LoVo (cell line): ENCODE measurements around the gene PMM2.
"Not testable (repeated sequence)": the region's sequence is repeated elsewhere in the genome, so short reads cannot be mapped to it uniquely, and the experiment has no call there.

Experiments used
- DNase-seq: peaks from one replicate; pipeline ENCODE4 v3.0.0-alpha.2; 2016; ENCODE audit warnings: low spot score

PMM2 gene

DNA sequence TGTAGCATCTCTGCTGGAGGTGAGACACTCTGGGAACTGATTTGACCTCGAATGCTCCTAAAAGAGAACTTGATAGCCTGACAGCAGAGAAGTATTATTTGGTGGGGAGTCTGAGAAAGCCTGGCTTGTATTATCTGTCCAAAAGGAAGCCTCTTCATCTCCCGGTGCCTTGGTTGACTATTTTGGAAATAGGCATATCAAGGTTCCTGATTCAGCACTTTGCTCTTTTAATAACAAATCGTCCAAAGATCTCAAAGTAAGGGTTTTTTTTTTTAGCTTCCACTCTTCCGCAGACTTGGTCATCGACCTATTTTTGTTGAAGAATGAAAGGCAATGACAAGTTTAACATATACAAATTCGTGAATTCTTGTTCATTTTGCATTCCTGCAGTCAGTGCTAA, 15.0 kb upstream of the PMM2 start:
- DNase-seq = no peak

GRCh38 chr16:8785408-8785807, 12.2 kb upstream of the PMM2 start:
- no peak for DNase-seq

DNA sequence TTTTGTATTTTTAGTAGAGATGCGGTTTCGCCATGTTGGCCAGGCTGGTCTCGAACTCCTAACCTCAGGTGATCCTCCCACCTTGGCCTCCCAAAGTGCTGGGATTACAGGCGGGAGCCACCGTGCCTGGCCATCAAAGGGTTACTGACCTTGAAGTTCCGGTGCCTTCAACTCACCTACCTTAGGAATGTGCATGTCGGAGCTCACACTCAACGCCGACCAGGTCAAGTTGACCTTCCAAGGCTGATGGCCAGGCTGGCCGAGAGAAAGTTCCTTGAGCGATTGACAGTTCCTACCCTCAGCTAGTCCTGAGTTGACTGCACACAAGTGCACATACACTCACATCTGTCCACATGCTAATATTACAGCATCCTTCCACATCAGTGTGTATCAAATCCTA, 11.3 kb upstream of the PMM2 start:
- not testable (repeated sequence) for DNase-seq

DNA sequence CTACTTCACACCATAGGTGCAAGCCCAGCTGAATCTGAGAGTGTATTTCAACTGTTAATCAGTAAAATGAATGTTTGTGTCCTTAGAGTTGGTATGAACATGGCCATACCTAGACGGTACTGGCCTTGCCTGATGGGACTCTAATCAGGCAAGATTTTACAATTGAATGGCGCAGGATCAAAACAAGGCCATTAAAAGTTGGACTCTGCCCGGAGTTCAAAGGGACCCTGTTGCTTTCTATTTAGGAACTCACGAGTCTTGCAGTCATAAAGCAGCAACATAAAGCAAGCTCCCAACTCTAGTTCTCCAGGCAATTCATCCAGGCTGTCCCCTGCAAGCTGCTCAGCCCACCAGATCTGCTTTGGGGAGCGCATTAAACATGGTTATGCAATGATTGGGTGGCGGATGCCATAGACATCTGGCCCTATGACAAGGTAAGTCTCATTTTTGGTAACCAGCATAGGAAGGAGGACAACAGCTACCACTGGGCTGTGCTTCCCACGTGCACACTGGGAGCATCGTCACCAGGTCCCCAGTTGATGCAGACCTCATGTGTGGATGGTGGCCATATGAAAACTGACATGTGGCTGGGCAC, 9.0 kb upstream of the PMM2 start:
- peak; percentile 33 for DNase-seq

GRCh38 chr16:8795091-8795490, 2.5 kb upstream of the PMM2 start:
- no peak for DNase-seq

DNA sequence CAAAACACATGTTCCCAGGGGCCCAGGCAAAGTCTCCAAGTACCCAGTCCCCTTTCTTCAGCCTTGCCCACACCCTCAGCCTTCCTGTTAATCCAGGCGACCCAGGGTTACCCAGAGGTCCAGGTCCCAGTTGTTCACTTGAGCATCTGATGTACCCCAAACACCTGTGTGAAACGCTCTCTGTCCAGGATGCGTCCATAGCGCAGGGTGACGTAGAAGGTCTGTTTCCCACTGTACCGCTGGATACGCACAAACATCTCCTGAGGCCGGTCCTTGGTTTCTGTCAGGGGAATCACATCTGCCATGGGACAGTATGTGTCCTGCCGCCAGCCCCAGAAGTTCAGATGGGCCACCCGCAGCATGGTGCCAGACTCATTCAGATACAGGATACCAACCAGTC, 1.8 kb upstream of the PMM2 start:
- no peak for DNase-seq

DNA sequence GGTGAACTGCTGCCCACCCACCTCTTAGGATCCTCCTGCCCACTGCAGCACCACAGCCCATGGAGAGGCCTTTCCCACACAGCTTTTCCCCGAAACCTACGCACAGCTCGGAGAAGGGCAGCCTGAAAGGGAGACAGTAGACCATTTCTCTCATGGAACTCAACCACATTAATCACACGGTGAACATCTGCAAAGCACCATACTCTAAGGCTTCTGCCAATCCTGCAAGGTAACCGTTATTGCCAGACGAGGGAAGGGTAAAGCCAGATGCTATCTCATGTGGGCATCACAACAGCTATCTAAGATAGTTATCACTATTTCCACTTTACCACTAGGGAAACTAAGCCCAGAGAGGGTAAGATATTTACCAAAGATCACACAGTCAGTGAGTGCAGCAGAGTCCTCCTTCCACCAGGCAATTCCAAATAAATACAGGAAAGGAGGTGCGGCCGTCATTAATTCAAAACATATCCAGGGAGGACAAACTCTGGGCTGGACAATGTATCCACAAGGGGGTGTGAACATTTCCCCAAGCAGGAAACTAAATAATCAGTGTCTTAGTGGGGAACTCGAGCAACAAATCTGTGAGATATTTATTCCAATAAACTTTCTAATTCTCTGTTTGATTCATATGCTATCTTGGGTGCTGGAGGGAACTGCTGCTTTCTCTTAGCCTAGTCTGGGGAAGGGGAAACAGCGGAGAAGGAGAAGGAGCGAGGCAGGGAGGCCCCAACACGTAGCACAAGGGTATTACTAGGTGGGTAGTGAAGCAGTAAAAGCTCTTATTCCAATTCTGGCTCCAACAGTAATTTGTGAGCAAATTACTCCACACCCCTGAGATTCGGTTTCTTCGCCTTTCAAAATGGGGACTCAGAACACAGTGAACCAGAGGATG, 923 bp upstream of the PMM2 start:
- DNase-seq = no peak

DNA sequence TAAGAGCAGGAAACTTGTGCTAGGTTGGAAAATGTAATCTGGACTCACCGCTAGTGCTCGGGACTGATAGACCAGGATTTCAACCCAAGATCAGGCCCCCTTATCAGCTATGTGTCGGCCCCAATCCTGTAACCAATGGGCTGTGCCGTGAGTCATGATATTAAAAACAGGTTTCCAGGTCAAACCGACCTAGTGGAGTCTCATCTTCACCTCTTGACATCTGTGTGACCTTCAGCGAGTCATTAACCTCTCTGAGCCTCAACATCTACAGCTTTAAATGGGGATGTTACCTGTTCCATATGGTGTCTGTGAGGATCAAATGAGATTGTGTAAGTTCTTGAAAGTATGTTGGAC, 512 bp downstream of the PMM2 start:
- peak; percentile 43 for DNase-seq

- DNase-seq = no peak
Observed at GRCh38 chr16:8798535-8799157, 1.0 kb downstream of the PMM2 start.

DNA sequence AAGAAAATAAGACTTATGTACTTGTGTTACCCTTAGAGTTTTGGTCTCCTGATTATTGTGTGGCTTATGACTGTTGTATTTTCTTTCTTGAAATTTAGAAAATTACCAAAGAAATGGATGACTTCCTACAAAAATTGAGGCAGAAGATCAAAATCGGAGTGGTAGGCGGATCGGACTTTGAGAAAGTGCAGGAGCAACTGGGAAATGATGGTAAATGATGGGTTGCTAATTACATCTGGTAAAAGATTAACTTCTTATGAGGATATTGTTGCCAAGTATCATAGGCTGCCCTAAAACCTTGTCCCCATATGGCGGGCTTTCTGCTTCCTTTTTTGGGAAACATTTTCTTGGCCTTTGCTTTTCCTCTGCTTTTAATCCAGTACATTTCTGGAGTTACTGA, 4.1 kb downstream of the PMM2 start:
- no peak for DNase-seq

- DNase-seq = not testable (repeated sequence)
Observed at GRCh38 chr16:8803733-8804132, 6.1 kb downstream of the PMM2 start.

GRCh38 chr16:8804313-8804712, 6.7 kb downstream of the PMM2 start:
- DNase-seq = no peak

GRCh38 chr16:8806272-8806983, 8.8 kb downstream of the PMM2 start:
- no peak for DNase-seq

DNA sequence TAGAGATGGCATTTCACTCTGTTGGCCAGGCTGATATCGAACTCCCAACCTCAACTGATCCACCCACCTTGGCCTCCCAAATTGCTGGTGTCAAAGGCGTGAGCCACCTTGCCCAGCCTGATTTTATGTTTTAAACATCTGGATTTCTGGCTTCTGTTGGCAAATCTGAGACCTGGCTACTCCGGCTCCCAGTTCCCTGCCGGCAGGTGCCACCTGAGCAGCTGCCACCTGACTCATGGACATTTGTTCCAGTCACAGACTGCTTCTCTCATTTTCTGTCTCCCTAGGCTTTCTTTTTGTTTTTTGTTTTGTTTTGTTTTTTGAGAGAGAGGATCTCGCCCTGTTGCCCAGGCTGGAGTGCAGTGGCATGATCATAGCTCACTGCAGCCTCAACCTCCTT, 9.6 kb downstream of the PMM2 start:
- DNase-seq = no peak

DNA sequence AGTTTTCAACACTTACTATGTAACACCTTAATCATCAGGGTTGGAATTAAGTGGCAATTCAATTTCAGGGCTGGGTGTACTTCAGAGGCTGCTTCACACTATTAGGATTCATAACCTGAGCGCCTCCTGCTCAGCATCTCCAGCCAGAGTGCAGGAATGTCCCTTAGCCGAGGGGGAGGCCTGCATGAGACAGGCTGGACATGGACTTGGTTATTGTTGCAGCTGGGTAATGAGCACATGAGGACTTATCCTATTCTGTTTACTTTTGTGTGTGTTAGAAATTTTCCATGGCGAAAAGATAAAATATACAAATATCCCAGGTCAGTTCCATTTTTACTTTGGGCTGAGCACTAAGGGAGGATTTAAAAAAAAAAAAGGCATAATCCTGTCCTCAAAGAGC, 10.4 kb downstream of the PMM2 start:
- DNase-seq = no peak

DNA sequence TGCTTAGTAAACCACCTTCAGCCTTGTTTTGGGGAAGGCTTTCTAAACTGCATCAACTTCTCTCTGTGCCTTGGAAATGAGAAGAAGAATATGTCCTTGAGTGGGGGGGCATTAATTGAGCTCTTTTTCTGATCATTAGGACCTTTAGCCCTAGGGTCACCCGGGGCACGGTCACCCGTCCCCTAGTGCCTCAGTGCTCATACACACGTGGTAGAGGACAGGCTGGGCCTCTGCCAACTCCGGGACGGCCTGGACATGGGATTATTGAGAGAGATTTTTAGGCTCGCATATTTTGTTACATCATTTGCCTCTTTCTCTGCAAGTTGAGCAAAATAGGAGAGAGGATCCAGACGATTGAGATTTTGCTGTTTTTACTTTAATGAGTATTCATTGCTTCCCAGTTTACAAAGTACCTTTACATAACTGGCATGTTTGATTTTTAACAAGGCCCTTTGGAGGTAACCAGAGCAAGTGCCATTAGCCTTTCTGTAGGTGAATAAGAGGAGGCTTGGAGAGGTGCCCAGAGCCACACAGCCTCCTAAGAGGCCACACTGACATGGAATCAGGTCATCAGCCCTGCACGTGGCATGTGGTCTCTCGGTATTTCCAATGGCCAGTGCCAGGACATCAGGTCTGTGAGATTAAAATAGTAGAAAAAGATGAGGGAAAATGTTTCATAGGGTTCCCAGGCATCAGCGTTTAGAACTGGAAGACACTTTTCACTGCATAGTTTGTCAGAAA, 11.1 kb downstream of the PMM2 start:
- DNase-seq = no peak

- DNase-seq = no peak
Observed at GRCh38 chr16:8812162-8812843, 14.7 kb downstream of the PMM2 start.

- no peak for DNase-seq
Observed at GRCh38 chr16:8814095-8814806, 16.6 kb downstream of the PMM2 start.

DNA sequence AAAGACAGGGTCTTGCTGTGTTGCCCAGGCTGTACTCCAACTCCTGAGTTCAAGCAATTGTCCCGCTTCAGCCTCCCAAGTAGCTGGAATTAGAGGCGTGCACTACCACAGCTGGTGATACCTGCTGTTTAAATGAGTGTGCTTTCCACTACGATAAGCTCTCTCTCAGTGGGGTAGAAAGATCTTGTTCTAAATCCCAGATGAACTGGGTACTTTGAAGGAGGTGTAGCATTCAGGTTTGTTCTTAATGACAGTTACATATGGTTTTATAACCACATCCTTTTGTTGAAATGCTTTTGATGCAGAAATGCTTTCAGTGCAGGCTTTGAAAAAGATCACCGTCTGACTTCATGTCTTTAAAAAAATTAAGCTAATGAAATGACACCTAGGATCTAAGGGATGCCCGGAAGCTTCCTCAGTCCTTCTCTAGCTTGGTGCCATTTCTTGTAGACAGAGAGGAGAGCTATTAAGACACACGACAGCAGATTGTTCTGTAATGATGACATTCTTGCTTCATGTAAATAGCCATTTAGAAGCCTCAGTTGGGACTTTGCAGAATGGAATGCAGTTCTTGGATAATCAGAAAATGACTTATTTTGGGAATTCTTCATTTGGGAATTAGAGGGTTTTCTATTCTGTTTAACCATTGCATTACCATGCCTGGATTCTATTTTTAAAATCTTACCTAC, 19.5 kb downstream of the PMM2 start:
- no peak for DNase-seq
